H1 (cell line): ENCODE measurements around the gene ACSM2B. TPM values are rescaled to one million over a fixed set of nuclear protein-coding genes. Genes with fewer than 3 reads are reported as not detected.

Experiments
- KDM5A ChIP-seq: fragments of 200-600 bp; IDR thresholded peaks from 2 replicates; pipeline ENCODE4 v1.7.1; 2012; ENCODE audit warnings: mild to moderate bottlenecking, low read length, inconsistent platforms, mixed read lengths
- SIN3A ChIP-seq, 2 experiments: IDR thresholded peaks in 1 of 2; conservative IDR thresholded peaks in 1 of 2; 2 replicates each; pipeline ENCODE4 v1.6.1; 2011 to 2012; ENCODE audit warnings: low read length in 2 of 2, improper control_type of control experiment in 1 of 2, low read depth in 1 of 2, mild to moderate bottlenecking in 1 of 2
- SRF ChIP-seq: IDR thresholded peaks from 2 replicates; pipeline ENCODE4 v1.6.1; 2011; ENCODE audit warnings: mild to moderate bottlenecking, low read depth, low read length, moderate library complexity
- polyA plus RNA-seq, 7 experiments: library from polyadenylated mRNA; depleted of rRNA in 3 of 7; stranded (reverse) in 5 of 7; unstranded in 2 of 7; fragments of >200 nt in 5 of 7; fragments of 200-250 nt in 2 of 7; gene quantifications; 1 replicate in 5 of 7; 2 replicates in 1 of 7; 4 replicates in 1 of 7; pipeline versions ENCODE4 v1.2.1 to v1.2.3, GENCODE V29; 2011 to 2013; ENCODE audit warnings: missing spikeins in 2 of 7, mixed read lengths in 2 of 7
- total RNA-seq: library from RNA; stranded (reverse); fragmentation: NEBNext Ultra II Directional; extraction: Animal tissue kit (Norgen Biotek cat#: 25700); gene quantifications from 2 replicates; pipeline ENCODE4 v1.2.1, GENCODE V29; 2021
- TF ChIP-seq, protein P1 (sequence below): fragments of 300-600 bp; sonication (generic); IDR thresholded peaks from 2 replicates; pipeline ENCODE4 v1.7.1; 2012; ENCODE audit warnings: low read length, moderate library complexity, mild to moderate bottlenecking, inconsistent platforms; ENCODE audit not compliant: insufficient replicate concordance

Gene ACSM2B
- total and polyA plus RNA-seq, 2 of the 8 experiments (the other 6 are each of a cell fraction or from before 2014, with no cell fraction given), result not detected

- TF ChIP-seq, protein P1, sequence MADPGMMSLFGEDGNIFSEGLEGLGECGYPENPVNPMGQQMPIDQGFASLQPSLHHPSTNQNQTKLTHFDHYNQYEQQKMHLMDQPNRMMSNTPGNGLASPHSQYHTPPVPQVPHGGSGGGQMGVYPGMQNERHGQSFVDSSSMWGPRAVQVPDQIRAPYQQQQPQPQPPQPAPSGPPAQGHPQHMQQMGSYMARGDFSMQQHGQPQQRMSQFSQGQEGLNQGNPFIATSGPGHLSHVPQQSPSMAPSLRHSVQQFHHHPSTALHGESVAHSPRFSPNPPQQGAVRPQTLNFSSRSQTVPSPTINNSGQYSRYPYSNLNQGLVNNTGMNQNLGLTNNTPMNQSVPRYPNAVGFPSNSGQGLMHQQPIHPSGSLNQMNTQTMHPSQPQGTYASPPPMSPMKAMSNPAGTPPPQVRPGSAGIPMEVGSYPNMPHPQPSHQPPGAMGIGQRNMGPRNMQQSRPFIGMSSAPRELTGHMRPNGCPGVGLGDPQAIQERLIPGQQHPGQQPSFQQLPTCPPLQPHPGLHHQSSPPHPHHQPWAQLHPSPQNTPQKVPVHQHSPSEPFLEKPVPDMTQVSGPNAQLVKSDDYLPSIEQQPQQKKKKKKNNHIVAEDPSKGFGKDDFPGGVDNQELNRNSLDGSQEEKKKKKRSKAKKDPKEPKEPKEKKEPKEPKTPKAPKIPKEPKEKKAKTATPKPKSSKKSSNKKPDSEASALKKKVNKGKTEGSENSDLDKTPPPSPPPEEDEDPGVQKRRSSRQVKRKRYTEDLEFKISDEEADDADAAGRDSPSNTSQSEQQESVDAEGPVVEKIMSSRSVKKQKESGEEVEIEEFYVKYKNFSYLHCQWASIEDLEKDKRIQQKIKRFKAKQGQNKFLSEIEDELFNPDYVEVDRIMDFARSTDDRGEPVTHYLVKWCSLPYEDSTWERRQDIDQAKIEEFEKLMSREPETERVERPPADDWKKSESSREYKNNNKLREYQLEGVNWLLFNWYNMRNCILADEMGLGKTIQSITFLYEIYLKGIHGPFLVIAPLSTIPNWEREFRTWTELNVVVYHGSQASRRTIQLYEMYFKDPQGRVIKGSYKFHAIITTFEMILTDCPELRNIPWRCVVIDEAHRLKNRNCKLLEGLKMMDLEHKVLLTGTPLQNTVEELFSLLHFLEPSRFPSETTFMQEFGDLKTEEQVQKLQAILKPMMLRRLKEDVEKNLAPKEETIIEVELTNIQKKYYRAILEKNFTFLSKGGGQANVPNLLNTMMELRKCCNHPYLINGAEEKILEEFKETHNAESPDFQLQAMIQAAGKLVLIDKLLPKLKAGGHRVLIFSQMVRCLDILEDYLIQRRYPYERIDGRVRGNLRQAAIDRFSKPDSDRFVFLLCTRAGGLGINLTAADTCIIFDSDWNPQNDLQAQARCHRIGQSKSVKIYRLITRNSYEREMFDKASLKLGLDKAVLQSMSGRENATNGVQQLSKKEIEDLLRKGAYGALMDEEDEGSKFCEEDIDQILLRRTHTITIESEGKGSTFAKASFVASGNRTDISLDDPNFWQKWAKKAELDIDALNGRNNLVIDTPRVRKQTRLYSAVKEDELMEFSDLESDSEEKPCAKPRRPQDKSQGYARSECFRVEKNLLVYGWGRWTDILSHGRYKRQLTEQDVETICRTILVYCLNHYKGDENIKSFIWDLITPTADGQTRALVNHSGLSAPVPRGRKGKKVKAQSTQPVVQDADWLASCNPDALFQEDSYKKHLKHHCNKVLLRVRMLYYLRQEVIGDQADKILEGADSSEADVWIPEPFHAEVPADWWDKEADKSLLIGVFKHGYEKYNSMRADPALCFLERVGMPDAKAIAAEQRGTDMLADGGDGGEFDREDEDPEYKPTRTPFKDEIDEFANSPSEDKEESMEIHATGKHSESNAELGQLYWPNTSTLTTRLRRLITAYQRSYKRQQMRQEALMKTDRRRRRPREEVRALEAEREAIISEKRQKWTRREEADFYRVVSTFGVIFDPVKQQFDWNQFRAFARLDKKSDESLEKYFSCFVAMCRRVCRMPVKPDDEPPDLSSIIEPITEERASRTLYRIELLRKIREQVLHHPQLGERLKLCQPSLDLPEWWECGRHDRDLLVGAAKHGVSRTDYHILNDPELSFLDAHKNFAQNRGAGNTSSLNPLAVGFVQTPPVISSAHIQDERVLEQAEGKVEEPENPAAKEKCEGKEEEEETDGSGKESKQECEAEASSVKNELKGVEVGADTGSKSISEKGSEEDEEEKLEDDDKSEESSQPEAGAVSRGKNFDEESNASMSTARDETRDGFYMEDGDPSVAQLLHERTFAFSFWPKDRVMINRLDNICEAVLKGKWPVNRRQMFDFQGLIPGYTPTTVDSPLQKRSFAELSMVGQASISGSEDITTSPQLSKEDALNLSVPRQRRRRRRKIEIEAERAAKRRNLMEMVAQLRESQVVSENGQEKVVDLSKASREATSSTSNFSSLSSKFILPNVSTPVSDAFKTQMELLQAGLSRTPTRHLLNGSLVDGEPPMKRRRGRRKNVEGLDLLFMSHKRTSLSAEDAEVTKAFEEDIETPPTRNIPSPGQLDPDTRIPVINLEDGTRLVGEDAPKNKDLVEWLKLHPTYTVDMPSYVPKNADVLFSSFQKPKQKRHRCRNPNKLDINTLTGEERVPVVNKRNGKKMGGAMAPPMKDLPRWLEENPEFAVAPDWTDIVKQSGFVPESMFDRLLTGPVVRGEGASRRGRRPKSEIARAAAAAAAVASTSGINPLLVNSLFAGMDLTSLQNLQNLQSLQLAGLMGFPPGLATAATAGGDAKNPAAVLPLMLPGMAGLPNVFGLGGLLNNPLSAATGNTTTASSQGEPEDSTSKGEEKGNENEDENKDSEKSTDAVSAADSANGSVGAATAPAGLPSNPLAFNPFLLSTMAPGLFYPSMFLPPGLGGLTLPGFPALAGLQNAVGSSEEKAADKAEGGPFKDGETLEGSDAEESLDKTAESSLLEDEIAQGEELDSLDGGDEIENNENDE, result no peak
- no peak for TF ChIP-seq SIN3A (conservative IDR thresholded peaks at IDR 0.05 in 1 of 2, IDR thresholded peaks at IDR 0.05 in 1 of 2; ENCODE audit: low read depth in 1 of 2, low read length in 2 of 2)
- no peak for TF ChIP-seq KDM5A
- TF ChIP-seq SRF, result no peak
These were observed 34.2 kb upstream of the ACSM2B start (continued) for GRCh38 chr16:20610211-20610891.
